Lower leg skin (tissue), 3 donors: Measurements from ENCODE around the gene PTDSS2.

Experiments
- POLR2A ChIP-seq, 2 donors: fragments of 450-650 bp; IDR thresholded peaks; one replicate each; pipeline ENCODE4 v1.6.1; 2016 to 2017; ENCODE audit warnings: antibody characterized with exemption in 2 of 2, mild to moderate bottlenecking in 1 of 2, moderate library complexity in 1 of 2
- TF ChIP-seq, protein P1 (sequence below), 3 donors: fragments of 450-650 bp; IDR thresholded peaks; one replicate each; pipeline ENCODE4 v1.5.1; 2016; ENCODE audit warnings: antibody characterized with exemption in 3 of 3, mild to moderate bottlenecking in 3 of 3, moderate library complexity in 2 of 3

DNA sequence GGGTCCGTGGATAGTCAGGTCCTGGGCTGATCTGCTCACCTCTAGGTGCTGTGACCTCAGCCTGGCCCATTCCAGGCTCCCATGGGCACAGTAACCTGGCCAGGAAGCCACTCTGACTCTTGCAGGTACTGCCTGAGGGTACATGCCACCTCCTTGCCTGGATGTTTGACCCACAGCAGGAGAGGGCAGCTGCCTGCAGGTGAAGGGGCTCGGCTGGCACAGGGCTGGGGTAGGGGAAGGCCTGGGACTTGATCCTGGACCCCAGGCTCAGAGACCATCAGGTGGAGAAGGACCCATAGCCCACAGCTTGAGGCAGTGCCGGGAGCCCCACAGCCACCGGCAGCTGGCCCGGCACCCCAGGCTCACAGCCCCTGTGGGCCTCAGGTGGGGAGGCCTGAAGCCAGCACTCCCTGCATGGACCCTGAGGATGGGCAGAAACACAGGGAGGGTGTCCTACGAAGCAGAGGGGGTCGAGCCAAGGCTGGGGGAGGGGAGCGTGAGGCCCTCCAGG lies 89.9 kb downstream of the PTDSS2 start:
- no peak for TF ChIP-seq POLR2A (IDR thresholded peaks at IDR 0.05)
- TF ChIP-seq, protein P1, sequence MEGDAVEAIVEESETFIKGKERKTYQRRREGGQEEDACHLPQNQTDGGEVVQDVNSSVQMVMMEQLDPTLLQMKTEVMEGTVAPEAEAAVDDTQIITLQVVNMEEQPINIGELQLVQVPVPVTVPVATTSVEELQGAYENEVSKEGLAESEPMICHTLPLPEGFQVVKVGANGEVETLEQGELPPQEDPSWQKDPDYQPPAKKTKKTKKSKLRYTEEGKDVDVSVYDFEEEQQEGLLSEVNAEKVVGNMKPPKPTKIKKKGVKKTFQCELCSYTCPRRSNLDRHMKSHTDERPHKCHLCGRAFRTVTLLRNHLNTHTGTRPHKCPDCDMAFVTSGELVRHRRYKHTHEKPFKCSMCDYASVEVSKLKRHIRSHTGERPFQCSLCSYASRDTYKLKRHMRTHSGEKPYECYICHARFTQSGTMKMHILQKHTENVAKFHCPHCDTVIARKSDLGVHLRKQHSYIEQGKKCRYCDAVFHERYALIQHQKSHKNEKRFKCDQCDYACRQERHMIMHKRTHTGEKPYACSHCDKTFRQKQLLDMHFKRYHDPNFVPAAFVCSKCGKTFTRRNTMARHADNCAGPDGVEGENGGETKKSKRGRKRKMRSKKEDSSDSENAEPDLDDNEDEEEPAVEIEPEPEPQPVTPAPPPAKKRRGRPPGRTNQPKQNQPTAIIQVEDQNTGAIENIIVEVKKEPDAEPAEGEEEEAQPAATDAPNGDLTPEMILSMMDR (IDR thresholded peaks at IDR 0.05) = no peak
